K562 (cell line): ENCODE data around the gene ZC3H7B.
"Not testable (repeated sequence)": the region's sequence is repeated elsewhere in the genome, so short reads cannot be mapped to it uniquely, and the experiment has no call there.

Experiments used
- JUNB ChIP-seq: fragments of 450-650 bp; formaldehyde crosslinking; conservative IDR thresholded peaks from 2 replicates; pipeline ENCODE4 v1.4.0; 2020; ENCODE audit warnings: mild to moderate bottlenecking
- RCOR1 ChIP-seq, 2 experiments: IDR thresholded peaks; 2 replicates each; pipeline ENCODE4 v1.6.1; 2012; ENCODE audit warnings: low read depth in 2 of 2, low read length in 2 of 2, borderline replicate concordance in 1 of 2, improper control_type of control experiment in 1 of 2
- ZNF263 ChIP-seq: sonication (generic); formaldehyde crosslinking; IDR thresholded peaks from 2 replicates; pipeline ENCODE4 v1.8.0; 2022; ENCODE audit warnings: mild to moderate bottlenecking, missing genetic modification reagents, borderline replicate concordance
- ZSCAN32 ChIP-seq: fragments of 450-650 bp; formaldehyde crosslinking; IDR thresholded peaks from 2 replicates; pipeline ENCODE4 v1.4.0; 2020; ENCODE audit warnings: mild to moderate bottlenecking, moderate library complexity
- TF ChIP-seq, protein P1 (sequence below), 3 experiments: IDR thresholded peaks in 2 of 3; conservative IDR thresholded peaks in 1 of 3; 2 replicates each; pipeline ENCODE4 v1.5.1; 2011 to 2012; ENCODE audit warnings: low read length in 3 of 3, mild to moderate bottlenecking in 3 of 3, control low read depth in 2 of 3, improper control_type of control experiment in 1 of 3, inconsistent platforms in 1 of 3, low read depth in 1 of 3, mixed read lengths in 1 of 3, moderate library complexity in 1 of 3; ENCODE audit not compliant: insufficient read depth in 2 of 3

DNA sequence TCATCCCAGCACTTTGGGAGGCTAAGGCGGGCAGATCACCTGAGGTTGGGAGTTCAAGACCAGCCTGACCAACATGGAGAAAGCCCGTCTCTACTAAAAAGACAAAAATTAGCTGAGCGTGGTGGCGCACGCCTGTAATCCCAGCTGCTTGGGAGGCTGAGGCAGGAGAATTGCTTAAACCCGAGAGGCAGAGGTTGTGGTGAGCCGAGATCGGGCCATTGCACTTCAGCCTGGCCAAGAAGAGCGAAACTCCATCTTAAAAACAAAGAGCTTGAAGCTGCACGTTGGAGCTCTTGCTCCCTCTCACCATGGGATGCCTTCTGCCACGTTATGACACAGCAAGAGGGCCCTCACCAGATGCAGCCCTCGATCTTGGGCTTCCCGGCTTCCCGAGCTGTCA is 101.5 kb downstream of the ZC3H7B start:
- TF ChIP-seq ZSCAN32 (CRISPR knock-in tag); RCOR1 (IDR thresholded peaks at IDR 0.05; ENCODE audit: borderline replicate concordance in 1 of 2, low read depth in 2 of 2, low read length in 2 of 2); JUNB; ZNF263: not testable (repeated sequence)
- TF ChIP-seq, protein P1, sequence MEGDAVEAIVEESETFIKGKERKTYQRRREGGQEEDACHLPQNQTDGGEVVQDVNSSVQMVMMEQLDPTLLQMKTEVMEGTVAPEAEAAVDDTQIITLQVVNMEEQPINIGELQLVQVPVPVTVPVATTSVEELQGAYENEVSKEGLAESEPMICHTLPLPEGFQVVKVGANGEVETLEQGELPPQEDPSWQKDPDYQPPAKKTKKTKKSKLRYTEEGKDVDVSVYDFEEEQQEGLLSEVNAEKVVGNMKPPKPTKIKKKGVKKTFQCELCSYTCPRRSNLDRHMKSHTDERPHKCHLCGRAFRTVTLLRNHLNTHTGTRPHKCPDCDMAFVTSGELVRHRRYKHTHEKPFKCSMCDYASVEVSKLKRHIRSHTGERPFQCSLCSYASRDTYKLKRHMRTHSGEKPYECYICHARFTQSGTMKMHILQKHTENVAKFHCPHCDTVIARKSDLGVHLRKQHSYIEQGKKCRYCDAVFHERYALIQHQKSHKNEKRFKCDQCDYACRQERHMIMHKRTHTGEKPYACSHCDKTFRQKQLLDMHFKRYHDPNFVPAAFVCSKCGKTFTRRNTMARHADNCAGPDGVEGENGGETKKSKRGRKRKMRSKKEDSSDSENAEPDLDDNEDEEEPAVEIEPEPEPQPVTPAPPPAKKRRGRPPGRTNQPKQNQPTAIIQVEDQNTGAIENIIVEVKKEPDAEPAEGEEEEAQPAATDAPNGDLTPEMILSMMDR (IDR thresholded peaks at IDR 0.05 in 2 of 3, conservative IDR thresholded peaks at IDR 0.05 in 1 of 3; ENCODE audit: insufficient read depth in 2 of 3, low read depth in 1 of 3, low read length in 3 of 3), result not testable (repeated sequence)
